Iris pigment epithelial cell (primary cell): Measurements from ENCODE around the gene PLXDC1.

Experiments
- DNase-seq: peaks from one replicate; pipeline ENCODE4 v3.0.0-alpha.2; 2011; ENCODE audit warnings: low read depth

Gene PLXDC1

GRCh38 chr17:39014795-39015545 lies 136.5 kb downstream of the PLXDC1 start:
- no peak for DNase-seq

DNA sequence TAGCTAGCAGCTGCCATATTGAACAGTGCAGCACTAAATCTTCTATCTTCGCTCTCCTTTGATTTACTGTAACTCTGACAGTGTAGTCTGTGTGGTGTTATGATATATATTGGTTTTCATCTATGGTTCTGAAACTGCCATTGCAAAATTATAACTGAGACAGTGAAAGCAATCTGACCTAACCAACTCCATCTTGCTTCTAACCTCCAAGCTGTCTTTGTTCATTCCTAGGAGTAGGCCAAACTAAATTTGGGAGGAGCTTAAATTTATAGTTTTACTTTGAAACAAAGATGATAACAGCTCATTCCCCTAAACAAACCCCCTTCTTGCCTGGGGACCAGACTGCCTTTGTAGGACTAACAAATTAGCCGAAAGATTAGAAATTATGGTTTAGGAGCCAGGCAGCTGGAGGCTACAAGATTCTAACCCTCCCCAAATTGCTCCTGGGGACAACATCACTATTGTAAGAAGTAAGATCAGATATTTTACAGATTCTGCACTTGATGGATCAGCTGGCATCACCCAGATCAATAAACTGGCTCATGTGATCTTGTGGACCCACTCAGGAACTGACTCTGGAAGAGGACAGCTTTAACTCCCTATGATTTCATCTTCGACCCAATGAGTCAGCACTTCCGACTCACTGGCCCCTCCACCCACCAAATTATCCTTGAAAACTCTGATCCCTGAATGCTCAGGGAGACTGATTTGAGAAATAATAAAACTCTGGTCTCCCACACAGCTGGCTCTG lies 137.2 kb downstream of the PLXDC1 start:
- peak; percentile 76 for DNase-seq
